Stimulated activated CD8-positive, alpha-beta memory T cell treated with anti-CD3 and anti-CD28 coated beads, Interleukin-12 subunit alpha, Interleukin-12 subunit beta, amount 100 ng/mL, for 4 hours (primary cell): ENCODE data around the gene DYSF.

Experiments
- DNase-seq: peaks from one replicate; pipeline ENCODE4 v3.0.0-alpha.2; 2020; ENCODE audit warnings: low read depth

DYSF gene

DNA sequence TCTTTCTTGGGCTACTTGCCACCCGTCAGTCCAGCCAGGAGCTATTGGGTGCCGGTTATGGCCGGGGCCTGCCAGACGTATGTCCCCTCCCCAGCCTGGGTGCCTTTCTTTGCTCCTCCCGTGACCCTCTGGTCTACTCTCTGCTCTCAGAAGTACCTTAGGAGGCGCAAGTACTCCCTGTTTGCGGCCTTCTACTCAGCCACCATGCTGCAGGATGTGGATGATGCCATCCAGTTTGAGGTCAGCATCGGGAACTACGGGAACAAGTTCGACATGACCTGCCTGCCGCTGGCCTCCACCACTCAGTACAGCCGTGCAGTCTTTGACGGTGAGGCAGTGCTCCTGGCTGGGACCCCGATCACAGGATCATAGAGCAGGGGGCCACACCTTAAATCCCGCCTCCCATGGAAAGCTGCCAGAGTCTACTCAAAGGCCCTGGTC, 99.5 kb downstream of the DYSF start:
- no peak for DNase-seq

DNA sequence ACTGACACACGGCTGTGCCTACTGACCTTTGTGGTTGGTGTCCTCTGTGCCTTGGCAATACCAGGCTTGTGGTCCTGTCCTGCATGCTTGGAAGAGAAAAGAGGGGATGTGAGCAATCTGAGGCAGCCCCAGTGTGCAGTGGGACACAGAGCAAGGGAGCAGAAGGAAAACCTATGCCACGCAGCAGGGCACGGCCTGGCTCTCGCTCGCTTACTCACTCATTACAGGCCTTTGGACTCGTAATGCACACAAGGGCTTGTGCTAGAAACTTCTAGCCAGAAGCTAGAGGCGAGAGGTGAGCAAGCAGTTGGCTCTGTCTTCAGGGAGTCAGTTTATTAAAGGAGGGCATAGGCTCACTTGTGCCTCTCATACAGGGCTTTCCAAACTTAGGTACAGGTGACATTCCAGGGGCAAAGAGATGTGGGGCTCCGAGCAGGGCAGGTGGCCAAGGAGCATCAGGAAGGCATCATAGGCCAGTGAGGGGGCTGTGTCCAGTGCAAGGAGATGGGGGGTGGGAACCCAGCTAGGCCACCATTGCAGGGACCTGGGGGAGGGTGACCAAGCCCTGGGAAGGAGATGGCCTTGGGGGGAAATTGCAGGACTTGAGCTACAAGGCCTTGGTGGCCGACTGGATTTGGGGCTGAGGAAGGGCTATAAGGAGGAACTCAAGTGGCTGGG, 100.8 kb downstream of the DYSF start:
- DNase-seq, result no peak

DNA sequence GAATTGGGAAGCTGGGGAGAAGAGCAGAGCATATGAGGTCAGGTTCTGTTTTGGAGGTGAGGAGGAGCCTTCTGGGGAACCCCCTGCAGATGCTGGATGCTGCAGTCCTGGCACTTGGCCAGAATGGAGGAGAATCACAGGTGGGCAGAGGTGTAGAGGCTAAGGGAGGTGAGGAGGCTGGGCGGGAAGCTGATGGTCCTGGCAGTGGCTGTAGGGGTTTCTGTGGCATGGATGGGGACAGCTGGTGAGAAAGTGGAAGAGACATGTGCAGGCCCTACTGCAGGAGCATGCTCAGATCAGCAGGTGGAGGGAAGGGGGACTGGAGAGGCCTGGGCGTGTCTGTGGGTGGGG, 101.3 kb downstream of the DYSF start:
- DNase-seq, result no peak

DNA sequence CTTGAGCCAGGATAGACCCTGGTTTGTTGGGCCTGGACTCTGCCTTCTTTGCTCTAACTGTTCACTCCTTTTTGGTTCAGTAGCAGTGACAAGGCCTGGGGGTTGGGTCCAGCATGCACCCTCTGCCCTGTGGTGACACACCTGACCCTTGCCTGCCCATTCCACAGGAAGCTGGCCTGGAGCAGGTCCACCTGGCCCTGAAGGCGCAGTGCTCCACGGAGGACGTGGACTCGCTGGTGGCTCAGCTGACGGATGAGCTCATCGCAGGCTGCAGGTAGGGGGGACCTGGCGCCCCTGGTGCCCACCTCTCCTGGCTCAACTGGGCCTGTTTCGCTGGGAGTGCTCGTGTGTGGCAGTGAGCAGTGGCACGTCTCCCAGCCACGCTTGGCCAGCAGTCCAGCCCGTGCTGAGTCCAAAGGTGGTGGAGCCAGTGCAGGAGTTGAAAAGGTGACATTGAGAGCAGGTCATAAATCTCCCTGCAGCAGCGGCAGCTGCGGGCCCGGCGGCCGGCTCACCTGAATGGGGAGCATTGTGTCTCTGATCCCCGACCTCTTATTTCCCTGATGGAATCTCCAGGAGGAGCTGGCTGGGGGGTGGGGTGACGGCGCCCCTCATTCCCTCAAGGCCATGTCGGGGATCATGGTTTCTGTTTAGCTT, 102.6 kb downstream of the DYSF start:
- DNase-seq, result no peak

DNA sequence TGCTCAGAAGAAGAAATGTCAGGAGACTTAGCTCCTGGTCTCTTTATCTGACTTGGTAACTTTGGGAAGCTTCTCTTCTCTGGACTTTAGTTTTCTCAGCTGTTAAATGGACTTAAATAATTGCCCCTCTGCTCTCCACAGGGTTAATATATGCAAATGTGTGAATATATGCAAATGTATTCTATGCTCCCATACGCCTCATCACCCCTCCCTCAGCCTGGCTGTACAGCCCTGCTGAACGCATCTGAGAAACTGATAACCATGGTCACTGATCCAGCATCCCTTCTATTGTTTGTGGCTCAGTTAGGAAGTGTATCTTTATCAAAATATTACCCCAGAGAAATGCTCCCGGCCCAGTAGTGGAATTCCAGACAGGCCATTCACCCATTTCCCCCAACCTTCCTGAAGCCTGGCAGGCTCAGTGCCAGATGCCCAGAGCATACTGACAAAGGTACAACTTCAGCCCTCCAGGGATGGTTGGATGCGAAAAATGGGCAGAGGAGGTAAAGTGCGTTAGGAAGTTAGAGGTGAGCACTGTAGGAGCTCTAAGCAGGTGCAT, 103.4 kb downstream of the DYSF start:
- no peak for DNase-seq

DNA sequence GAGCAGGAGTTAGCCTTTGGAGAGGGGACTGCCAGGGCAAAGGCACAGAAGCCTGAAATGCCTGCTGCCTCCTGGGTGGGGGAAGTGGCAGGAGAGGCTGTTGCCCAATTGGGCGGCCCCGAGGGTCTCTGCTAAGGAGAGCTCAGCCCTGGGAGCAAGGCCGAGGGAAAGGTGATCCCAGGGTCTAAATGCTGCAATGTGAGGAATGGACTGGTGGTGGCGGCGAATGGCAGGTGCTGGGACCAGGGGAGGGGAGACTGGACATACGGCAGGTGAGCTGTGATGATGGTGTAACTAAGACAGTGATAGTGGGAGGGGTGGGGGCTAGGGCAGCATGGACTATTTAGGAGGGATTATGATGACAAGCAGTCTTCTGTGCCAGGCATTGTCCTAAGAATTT, 104.0 kb downstream of the DYSF start:
- DNase-seq, result no peak

DNA sequence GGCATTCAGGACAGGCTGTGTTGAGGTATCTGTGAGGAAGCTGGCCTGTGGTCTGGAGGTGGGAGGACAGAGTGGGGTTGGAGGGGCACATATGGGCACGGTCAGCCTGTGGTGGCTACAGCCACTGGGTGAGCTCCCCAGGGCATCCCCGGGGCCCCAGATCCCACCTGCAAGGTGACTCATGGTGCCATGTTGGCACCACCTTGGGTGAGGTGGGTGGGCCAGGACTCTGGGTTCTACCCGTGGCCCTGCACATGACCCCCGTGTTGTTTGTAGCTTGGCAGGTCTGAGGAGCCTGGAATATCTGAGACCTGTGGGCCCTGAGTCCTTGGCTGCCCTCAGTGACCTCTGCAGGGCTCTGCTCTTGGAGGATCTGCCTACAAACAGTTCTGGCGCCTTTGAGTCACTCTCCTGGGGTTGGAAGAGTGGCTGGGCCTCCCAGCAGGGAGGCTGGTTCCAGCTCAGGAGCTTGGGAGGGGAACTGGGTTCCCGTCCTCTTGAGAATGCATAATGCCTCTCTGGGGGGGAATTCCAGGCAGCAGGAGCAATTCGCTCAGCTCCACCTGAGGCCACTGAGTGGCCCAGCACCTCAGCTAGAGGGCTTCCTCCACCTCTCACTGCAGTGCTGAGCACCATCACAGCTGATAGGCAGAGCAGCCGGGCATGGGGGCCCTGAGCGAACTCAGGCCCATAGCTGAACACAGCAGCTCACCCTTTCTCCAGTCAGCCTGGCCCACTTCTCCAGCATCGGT, 105.1 kb downstream of the DYSF start:
- no peak for DNase-seq

DNA sequence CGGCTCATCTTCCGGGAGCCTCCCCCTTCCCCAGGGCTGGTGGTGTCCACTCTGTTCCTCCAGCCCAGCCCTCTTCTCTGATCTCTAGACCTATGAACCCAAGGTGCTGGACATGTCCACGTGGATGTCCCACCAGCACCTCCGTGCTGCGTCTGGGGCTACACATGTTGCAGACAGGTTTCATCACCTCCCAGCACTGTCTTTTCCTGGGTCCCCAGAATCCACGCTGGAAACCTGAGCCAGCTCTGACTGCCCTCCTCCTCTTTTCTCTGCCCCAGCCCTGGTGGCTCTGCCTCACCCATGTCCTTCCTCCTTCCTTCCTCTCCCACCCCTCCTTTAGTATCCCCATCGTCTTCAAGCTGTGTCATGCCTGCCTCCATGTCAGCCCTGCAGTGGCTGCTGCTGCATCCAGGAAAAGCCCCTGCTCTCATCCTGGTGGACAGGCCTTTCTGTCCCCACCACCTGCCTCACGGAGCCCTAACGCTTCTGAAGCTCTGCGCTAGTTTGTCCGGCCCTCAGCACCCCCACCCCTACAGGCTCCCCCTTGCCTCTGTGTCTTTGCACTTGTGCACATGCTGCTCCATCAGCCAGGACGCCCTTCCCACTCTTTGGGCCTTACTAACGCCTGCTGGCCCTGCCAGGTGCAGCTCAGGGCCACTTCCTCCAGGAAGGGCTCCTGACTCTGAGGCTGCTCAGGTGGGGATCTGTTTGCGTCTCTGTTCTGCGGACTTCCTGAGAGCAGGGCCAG, 105.9 kb downstream of the DYSF start:
- DNase-seq, result no peak

DNA sequence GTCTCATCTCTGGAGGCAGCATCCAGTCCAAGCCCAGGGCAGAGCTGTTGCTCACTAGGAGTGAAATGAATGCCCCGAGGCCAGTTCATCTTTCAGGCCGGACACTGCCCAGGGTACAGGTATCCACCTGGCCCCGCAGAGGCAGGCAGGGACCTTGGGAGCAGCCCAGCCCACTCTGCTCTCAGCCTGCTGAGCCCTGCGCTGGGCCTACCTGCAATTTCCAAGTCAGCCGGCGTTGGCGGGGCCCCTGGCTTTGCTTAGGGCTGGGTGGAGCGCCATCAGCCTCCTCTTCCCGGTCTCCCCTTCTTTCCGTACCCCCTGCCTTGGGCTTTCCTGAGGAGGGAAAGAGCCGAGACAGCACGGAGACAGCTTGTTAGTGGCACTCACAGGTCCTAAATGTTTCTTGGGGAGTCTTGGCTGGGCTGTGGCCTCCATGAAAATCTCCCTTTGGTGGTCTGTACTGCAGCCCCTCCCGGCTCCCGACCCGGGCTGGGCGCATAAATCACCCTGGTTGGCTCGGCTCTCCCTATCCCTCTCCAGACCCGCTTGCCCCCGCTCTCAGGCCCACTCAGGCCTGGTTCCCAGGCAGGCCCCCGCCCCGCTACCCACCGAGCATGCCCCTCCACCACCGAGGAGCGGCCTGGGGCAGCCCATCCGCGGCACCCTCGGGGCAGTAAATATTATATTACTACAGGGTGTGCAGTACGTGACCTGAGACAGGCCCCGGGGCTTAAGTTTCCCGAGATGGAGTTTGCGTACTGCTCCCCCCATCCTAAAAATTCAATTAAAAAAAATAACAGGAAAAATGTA, 106.7 kb downstream of the DYSF start:
- no peak for DNase-seq

DNA sequence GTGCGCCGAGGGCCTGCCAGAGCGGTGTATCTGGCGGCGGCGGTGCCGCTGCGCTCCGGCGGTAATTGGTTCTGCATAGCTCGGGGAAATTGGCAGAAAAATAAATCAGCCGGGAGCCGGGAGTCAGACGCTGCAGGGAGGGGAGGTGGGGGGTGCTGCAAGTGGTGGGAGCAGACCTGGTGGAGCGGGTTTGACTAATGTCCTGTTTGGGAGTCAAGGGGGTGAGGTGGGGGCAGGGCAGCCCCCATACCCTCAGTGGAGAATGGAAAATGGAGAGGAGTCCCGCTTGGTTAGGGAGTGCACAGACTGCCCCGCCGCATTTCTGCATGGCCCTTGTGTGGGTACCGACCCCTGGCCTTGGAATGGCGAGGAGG, 107.3 kb downstream of the DYSF start:
- no peak for DNase-seq

DNA sequence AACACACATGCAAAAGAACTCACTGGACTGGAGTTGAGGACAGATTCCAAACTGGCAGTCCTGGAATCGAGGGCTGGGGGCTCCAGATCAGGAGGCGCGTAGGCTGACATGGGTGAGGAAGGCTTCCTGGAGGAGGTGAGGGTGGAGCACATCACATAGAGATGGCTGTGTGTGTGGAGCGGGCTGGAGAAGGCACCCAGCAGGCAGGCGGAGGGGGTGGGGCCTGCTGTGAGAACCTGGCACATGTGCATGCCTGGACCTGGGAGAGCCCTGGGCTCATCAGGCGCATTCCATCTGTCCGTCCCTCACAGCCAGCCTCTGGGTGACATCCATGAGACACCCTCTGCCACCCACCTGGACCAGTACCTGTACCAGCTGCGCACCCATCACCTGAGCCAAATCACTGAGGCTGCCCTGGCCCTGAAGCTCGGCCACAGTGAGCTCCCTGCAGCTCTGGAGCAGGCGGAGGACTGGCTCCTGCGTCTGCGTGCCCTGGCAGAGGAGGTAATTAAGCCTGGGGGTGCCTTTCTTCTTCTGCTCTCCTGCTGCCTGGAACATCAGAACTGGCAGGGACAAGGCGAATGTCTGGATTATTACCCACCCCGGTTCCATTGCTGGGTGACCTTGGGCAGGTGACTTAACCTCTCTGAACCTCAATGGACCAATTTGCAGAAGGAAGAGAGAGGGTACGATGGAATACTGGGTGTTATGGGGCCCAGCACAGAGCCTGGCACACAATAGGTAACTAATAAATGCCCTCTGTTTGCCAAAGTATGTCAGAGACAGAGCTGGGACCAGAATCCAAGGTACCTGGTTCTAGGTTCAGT, 108.3 kb downstream of the DYSF start:
- DNase-seq, result no peak

DNA sequence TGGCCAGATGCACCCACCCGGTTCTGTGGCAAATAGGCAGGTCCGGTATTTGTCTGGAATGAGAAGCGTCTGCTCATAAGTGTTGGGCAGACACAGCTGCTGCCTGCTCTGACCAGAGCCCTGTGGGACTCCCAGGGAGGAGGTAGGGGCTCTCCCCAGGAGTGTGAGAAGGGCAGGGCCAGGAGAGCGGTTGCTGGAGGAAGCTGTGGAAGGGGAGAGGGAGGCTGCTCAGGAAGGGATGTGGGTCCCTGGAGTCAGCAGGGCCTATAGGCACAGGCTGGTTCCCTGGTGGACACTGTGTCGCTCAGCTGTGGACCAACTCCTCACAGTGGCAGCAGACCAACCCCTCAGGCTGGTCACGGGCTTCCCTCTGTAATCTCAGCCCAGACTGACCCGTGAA, 109.2 kb downstream of the DYSF start:
- no peak for DNase-seq

DNA sequence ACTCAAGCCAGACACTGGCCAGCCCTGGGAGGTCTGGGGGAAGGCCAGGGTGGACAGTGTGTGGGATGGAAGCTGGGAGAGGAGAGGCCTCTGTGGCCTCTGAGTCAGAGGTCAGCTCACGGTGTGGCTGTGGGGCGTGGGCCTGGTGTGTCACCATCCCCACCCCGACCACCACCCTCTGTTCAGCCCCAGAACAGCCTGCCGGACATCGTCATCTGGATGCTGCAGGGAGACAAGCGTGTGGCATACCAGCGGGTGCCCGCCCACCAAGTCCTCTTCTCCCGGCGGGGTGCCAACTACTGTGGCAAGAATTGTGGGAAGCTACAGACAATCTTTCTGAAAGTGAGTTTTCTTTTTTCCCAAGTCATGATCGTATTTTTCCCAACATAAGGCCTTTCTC, 110.5 kb downstream of the DYSF start:
- DNase-seq, result no peak

DNA sequence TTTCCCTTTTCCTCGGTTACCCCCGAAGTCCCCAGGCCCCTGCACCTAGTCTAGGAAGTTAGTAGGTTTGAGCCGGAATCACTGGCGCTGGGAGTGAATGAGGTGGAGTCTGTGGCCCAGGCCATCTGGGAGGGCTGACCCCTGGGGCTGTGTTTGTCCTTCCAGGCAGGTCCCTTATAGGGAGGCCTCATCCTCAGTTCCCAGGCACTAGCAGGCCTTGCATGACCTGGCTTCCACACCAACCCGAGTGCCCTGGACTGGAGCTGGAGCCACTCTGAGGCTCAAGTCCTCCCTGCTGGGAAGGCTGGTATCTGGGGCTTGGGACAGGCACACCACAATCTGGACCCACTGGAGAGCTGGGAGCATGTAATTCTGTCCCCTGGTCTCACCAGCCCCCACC, 111.0 kb downstream of the DYSF start:
- DNase-seq, result no peak

DNA sequence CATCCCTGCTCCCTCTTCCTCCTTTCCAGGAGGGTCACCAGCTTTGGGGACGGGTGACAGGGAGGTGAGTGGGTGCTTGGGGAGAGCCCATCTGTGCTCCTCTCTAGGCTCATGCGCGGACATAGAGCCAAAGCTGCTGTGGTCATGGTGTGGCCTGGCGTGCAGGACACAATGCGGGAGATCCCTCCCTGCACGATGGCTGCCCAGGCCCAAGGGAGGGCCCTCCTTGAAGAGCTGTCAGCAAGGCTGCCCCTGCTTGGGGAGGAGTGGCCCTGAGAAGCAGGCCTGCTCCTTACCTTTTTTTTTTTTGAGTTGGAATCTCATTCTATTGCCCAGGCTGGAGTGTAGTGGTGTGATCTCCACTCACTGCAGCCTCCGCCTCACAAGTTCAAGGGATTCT, 111.4 kb downstream of the DYSF start:
- no peak for DNase-seq

DNA sequence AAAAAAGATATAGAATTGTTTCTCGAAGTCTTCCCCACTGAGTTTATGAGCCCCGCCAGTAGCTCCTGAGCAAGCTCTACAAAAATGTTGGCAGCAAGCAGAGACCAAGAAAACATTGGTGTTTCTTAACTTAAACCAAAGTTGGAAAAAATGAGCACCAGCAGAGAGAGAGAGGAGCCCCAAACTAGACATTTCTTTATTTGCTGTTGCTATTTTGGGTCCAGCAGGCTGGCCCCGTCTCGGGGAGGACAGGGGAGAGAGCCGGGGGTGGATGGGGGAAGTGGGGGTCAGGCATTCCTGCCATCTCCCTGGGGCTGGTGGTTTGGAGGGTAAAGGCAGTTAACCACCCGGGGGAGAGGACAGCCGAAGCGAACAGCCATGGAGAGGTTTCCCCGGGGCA, 113.0 kb downstream of the DYSF start:
- no peak for DNase-seq

DNA sequence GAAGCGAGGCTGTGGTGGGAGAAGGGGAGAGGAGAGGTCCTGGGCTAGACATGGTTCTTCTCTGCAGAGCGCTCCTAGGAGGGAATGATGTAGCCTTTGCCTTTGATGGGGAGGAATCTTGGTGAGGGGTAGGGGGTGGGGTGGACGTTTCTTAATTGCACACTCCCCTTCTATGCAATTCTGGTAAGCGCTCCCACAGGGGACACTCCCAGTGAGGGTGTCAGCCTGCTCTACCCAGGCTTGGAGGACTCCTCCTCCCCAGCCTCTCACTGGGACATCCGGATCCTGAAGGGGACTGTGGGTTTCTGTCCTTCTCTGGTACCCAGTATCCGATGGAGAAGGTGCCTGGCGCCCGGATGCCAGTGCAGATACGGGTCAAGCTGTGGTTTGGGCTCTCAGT, 114.3 kb downstream of the DYSF start:
- DNase-seq, result no peak

DNA sequence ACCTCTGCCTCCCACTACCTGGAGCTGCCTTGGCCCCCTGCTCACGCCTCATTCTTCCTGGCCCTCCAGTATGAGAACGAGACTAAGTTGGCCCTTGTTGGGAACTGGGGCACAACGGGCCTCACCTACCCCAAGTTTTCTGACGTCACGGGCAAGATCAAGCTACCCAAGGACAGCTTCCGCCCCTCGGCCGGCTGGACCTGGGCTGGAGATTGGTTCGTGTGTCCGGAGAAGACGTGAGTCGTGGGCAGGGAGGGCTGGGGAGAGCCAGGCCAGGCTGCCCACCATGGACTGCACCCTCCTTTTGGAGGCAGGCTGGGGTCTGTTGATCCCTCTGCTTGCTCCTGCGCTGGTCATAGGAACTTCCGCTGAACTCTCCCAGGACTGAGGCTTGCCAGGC, 114.7 kb downstream of the DYSF start:
- DNase-seq, result no peak

DNA sequence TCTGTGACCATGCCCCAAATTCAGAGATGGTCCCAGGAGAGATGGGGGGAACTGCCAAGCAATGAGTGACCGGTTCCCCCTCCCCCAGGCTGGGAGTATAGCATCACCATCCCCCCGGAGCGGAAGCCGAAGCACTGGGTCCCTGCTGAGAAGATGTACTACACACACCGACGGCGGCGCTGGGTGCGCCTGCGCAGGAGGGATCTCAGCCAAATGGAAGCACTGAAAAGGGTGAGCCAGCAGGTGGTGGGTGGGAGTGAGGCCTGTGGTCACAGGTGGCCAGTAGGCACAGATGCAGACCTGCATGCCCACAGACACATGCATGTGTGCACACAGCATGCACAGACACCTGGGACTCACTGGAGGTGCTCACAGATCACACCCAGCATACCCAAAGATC, 117.2 kb downstream of the DYSF start:
- no peak for DNase-seq

DNA sequence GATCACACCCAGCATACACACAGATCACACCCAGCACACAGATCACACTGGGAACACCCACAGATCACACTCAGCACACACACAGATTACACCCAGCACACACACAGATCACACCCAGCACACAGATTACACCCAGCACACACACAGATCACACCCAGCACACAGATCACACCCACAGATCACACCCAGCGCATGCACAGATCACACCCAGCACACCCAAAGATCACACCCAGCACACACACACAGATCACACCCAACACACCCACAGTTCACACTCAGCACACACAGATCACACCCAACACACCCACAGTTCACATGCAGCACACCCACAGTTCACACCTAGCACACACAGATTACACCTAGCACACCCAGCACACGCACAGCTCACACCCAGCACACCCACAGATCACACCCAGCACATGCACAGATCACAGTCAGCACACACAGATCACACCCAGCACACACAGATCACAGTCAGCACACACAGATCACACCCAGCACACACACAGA, 117.6 kb downstream of the DYSF start:
- DNase-seq, result no peak

DNA sequence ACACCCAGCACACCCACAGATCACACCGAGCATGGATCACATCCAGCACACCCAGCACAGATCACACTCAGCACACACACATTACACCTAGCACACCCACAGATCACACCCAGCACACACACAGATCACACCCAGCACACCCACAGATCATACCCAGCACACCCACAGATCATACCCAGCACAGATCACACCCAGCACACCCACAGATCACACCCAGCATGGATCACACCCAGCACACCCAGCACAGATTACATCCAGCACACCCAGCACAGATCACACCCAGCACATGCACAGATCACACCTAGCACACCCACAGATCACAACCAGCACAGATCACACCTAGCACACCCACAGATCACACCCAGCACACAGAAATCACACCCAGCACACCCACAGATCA, 118.6 kb downstream of the DYSF start:
- no peak for DNase-seq
